ENCODE results near the gene GTF2A1L. TPM values are rescaled to one million over a fixed set of nuclear protein-coding genes. Genes with fewer than 3 reads are reported as not detected.

The GTF2A1L gene
- total and polyA plus RNA-seq, 2 experiments from 2014 or later, result 0.52 to 4.1 TPM

DNA sequence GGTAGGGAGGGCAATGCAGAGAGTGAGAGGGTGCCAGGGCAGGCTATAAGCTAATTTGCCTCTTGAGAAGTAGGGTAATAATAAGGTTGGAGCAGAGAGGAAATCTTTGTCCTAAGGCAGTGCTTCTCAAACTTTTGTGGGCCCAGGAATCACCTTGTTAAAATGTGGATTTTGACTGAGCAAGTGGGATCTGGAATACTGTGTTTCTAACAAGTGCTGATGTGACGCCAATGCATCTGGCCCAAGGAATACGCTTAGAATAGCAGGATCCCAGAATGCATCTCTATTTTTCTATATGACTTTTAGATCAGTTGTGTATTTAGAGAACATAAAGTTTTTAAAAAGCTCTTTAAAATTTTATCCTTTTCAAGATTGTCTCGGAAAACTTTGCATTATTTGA is 29.7 kb upstream of the GTF2A1L start:
- H4K20me1 ChIP-seq (ENCODE audit: insufficient read depth, poor library complexity, severe bottlenecking), result no peaks in the 10 kb centered on the region
- WGBS (ENCODE audit: low lambda C conversion rate, missing lambda C conversion rate), result 97% methylated on average over 3 of the region's 3 CpGs

DNA sequence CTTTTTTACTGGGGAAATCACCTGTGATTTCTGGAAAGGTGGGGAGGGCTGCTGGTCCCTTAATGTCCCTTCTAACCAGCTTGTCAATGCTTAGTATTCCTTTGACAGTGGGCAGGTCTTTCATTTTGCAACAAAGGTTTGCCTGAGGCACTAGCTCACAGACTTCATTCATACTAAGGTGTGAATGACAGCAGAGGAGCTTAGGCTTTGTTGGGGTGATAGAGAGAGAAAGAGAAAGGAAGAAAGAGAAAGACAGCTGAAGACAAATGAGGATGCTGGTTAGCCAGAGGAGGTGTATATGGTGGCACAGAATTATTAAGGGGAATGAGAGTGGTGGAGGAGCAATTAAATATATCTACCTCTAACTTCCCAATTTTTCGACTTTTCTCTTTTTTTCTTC is 28.9 kb upstream of the GTF2A1L start:
- no peaks in the 10 kb centered on the region for H3K36me3 ChIP-seq (replicated peaks; ENCODE audit: insufficient read depth, low read depth)
- no peaks in the 10 kb centered on the region for H3K27me3 ChIP-seq
- H4K20me1 ChIP-seq (ENCODE audit: insufficient read depth, poor library complexity, severe bottlenecking), result no peaks in the 10 kb centered on the region
- no peak overlapping the region for H2AFZ ChIP-seq
- no peaks in the 10 kb centered on the region for H3K9me3 ChIP-seq (ENCODE audit: low read depth)
- H3K4me3 ChIP-seq, result no peak overlapping the region
- no peaks in the 10 kb centered on the region for H3K9me2 ChIP-seq (replicated peaks; ENCODE audit: insufficient read depth)
- H3K4me2 ChIP-seq, result no peak overlapping the region
- H3K4me1 ChIP-seq (ENCODE audit: insufficient read depth), result no peaks in the 10 kb centered on the region
- H3K79me2 ChIP-seq, result no peaks in the 10 kb centered on the region
- TF ChIP-seq EZH2 (IDR thresholded peaks at IDR 0.05; ENCODE audit: borderline replicate concordance) (no peak), CTCF (IDR thresholded peaks at IDR 0.05; ENCODE audit: poor library complexity) (no peak), EZH2phosphoT487 (IDR thresholded peaks at IDR 0.05; ENCODE audit: low read depth, severe bottlenecking, unreplicated experiment) (no peak)
- no peak overlapping the region for H3K27ac ChIP-seq
- whole genome bisulfite sequencing (ENCODE audit: low lambda C conversion rate, missing lambda C conversion rate), result 90% methylated on average over 1 of the region's 1 CpG
- no peak for DNase-seq (ENCODE audit: low spot score)

More for the DNA sequence above, 29.7 kb upstream of the GTF2A1L start:
- H3K9me2 ChIP-seq (replicated peaks; ENCODE audit: insufficient read depth), result no peaks in the 10 kb centered on the region
- H3K9me3 ChIP-seq (ENCODE audit: low read depth), result no peaks in the 10 kb centered on the region
- H3K36me3 ChIP-seq (replicated peaks; ENCODE audit: insufficient read depth, low read depth), result no peaks in the 10 kb centered on the region
- TF ChIP-seq EZH2phosphoT487 (IDR thresholded peaks at IDR 0.05; ENCODE audit: low read depth, severe bottlenecking, unreplicated experiment), result no peak
- no peak for TF ChIP-seq CTCF (IDR thresholded peaks at IDR 0.05; ENCODE audit: poor library complexity)
- TF ChIP-seq EZH2 (IDR thresholded peaks at IDR 0.05; ENCODE audit: borderline replicate concordance), result no peak
- DNase-seq (ENCODE audit: low spot score), result no peak
- no peaks in the 10 kb centered on the region for H3K4me1 ChIP-seq (ENCODE audit: insufficient read depth)
- H2AFZ ChIP-seq, result no peak overlapping the region
- H3K79me2 ChIP-seq, result no peaks in the 10 kb centered on the region
- no peak overlapping the region for H3K4me3 ChIP-seq
- no peak overlapping the region for H3K4me2 ChIP-seq
- H3K27ac ChIP-seq, result peak overlapping the region; percentile 47
- no peaks in the 10 kb centered on the region for H3K27me3 ChIP-seq

DNA sequence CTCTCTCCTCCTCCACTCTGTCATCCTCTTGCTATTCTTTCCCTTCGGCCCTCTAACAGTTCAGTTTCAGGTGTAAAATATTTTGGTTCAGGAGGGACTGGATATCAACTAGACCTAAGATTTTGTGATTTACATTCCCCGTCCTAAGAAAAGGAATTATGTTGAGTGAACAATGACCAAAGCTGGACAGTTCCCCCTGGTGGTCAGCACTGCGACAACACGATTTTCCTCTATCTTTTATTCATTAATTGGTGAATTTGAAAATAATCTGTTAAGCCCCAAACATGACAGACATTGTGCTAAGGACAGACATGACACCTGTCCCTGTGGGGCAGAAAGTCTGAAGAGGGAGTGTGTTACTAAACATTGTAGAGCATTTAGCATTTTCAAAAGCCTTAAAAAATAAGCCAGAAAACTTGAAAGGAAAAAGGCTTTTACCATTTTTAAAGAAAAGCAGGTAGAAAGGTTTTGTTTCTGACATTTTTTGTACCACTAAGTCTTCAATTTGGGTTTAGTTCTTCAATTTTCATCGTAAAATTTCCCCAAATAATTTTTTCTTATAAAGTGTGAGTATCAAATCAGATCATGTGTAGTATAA is 28.4 kb upstream of the GTF2A1L start:
- no peaks in the 10 kb centered on the region for H4K20me1 ChIP-seq (ENCODE audit: insufficient read depth, poor library complexity, severe bottlenecking)
- H3K27ac ChIP-seq, result no peak overlapping the region
- no peak overlapping the region for H2AFZ ChIP-seq
- DNase-seq (ENCODE audit: low spot score), result peak; percentile 47
- H3K4me2 ChIP-seq, result no peak overlapping the region
- TF ChIP-seq CTCF (IDR thresholded peaks at IDR 0.05; ENCODE audit: poor library complexity) (peak; percentile 83), EZH2 (IDR thresholded peaks at IDR 0.05; ENCODE audit: borderline replicate concordance) (no peak), EZH2phosphoT487 (IDR thresholded peaks at IDR 0.05; ENCODE audit: low read depth, severe bottlenecking, unreplicated experiment) (no peak)
- no peak overlapping the region for H3K4me3 ChIP-seq
- 37% methylated on average over 5 of the region's 5 CpGs for WGBS (ENCODE audit: low lambda C conversion rate, missing lambda C conversion rate)
- H3K27me3 ChIP-seq, result no peaks in the 10 kb centered on the region
- H3K9me3 ChIP-seq (ENCODE audit: low read depth), result no peaks in the 10 kb centered on the region
- H3K4me1 ChIP-seq (ENCODE audit: insufficient read depth), result no peaks in the 10 kb centered on the region
- H3K9me2 ChIP-seq (replicated peaks; ENCODE audit: insufficient read depth), result no peaks in the 10 kb centered on the region
- H3K79me2 ChIP-seq, result no peaks in the 10 kb centered on the region
- no peaks in the 10 kb centered on the region for H3K36me3 ChIP-seq (replicated peaks; ENCODE audit: insufficient read depth, low read depth)
